GM19035 (cell line): ENCODE data around the gene CCDC6.
"Not testable (repeated sequence)": the region's sequence is repeated elsewhere in the genome, so short reads cannot be mapped to it uniquely, and the experiment has no call there.

Experiments
- ATAC-seq: cut with Tn5 transposase; IDR thresholded peaks from one replicate; pipeline ENCODE4 v1.9.1; 2021; ENCODE audit not compliant: unreplicated experiment

Gene CCDC6

DNA sequence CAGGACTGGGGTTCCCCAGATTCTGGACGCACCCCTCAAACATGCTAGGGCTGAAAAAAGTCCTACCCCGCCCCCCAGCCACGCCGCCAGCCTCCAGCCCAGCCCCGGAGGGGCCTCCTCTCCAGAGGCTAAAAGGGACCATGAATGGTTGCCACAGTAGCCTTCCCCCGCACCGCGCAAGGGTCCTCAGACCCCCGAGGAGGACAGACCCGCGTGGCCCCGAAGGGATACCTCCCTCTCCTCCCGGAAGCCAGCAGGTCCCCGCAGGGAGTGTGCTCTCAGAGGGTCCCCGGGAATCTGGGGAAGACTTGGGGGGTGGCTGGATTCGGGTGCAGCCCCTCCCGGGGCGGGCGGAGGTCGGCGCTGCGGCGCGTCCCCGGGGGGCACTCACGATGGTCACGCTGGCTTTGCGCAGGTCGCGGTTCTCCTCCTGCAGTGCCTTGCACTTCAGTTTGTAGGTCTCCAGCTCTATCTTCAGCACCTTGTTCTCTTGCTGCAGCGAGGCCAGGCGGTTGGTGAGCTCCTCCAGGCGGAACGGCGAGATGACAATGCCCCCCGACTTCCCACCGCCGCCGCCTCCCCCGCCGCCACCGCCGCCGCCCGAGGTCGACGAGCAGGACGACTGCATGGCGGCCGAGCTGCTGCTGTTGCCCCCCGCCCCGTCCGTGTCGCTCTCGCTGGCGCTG is 482 bp downstream of the CCDC6 start:
- no peak for ATAC-seq

DNA sequence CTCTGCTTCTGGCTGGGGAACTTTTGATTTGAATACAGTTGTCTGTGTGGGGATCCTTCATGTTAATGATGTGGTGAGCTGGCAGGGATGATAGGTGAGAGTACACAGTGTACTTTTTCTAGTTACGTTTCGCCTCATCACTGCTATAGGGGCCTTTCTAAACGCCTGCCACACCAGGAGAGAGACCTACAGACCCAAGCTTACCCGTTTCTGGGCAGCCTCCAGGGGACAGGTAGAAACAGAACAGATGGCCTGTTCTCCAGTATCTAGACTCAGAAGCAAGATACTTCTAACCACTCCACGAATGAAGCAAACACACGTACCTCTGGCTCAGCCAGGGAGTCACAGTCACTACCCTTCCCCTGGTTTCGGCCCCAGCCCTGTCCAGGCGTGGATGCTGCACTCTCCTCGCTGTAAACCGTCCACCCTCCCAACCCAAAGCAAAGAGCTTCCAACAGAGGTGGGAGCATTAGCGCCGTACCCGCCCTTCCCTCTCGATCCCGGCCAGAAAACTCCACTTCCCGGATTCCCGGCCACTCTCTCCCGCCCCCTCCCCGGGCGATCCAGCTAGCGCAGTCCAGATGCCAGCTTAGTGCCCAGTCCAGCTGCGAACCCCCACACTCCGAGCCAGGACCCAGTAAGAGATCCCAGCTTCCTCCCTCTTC is 1.2 kb downstream of the CCDC6 start:
- peak; percentile 41 for ATAC-seq

DNA sequence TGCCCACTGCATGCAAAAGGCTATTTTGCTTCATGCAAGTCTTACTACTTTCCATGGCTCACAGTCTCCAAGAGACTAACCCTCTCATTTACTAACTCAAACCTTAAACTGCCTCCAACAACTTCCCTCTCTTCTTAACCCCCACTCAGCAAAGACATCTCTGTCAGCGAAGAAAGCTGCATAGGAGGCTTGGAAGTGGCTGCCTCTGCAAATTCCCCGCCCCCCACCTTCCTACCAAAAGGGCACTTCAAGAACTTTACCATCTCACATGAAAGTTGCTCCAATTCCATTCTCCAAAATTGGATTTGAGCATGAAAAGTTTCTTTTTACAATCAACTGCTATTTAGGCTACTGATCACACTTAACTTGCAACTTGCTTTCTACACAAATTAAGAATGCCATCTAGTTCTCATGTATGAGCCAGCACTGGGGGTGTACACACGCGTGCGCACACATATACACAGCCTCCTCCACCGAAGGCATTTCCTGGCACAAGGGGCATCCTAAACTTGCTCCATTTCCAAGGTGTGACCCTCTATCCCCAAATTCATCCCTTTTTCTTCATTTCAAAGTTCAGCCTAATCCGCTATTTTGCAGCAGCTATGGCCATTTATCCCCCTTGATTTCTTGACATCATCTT is 1.8 kb downstream of the CCDC6 start:
- ATAC-seq: no peak

DNA sequence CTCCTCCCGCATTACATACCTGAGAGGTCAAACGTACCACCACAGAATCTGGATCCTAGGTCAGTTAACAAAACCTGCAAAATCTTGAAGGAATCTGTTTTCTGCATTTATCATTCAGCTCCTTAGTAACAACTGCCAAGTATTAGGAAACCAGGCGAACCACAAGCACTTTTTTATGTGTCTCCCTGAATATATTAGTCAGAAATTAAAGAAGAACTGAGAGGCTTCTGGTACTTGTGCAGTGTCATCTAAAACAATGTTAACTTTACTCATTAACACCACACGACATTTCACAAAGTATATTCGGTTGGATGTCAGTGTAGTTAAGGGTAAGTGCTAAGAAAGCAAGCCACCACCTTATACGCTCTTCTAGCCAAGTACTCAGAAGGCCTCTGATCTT is 2.5 kb downstream of the CCDC6 start:
- ATAC-seq: no peak

DNA sequence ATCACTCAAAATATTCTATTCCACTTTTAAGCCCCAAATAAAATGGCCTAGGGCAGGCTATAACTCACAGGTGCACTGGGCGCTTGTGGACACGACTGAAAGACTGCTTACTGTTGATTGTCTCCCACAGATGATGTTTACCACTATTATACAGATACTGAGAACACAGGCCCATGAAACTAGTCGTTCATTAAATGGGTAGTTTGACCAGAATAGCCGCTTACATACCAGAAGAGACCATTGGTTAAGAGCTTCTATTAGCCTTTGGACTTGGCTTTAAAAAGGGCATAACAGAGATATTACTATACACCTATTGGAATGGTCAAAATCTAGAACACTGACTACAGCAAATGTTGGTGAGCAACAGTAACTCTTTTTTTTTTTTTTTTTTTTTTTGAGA is 4.3 kb downstream of the CCDC6 start:
- no peak for ATAC-seq

DNA sequence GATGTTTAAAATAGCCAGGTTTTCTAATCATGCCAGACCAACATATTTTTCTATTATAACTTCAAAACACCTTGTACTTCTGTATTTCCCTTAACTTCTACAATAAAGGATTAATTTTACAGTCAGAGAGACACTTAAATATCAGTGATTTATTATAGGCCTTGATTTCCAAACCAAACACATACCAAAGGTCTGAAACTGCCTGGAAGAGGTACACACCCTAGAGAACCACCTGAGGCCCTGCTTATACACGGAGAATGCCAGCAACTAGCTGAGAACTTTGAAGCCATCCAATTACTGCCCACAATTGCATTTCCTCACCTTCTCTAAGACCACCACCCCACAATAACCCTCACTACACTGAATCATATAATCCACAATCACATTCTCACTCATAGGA is 4.9 kb downstream of the CCDC6 start:
- no peak for ATAC-seq

DNA sequence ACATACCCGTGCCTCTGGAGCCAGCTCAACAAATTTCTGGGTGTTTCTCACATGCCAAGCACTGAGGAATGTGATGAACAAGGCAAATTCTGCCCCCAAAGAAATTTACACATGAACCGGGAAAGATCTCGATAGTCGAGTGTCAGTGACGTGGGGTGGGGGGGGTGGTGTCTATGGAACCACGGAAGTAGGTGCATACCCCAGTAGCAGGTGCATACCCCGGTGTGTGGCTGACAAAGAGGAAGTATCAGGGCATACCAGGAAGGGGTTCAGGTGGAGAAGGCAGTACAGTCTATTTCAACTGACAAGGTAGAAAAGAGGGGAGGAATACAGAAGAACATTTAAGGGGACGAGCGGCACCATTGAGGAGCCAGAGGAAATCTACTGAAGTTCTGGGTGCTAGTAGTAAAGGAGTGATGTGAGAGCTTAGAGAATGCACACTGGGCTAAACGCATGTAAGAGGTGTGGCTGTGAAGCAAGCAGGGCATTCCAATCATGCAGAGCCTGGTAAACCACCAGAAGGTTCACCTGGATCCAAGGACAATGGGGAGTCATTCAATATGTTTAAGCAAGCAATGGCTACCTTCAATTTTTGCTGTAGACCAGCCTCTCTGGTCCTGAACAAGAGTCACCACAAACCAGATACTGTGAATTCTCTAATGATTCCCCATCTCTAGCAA is 6.2 kb downstream of the CCDC6 start:
- ATAC-seq: no peak

DNA sequence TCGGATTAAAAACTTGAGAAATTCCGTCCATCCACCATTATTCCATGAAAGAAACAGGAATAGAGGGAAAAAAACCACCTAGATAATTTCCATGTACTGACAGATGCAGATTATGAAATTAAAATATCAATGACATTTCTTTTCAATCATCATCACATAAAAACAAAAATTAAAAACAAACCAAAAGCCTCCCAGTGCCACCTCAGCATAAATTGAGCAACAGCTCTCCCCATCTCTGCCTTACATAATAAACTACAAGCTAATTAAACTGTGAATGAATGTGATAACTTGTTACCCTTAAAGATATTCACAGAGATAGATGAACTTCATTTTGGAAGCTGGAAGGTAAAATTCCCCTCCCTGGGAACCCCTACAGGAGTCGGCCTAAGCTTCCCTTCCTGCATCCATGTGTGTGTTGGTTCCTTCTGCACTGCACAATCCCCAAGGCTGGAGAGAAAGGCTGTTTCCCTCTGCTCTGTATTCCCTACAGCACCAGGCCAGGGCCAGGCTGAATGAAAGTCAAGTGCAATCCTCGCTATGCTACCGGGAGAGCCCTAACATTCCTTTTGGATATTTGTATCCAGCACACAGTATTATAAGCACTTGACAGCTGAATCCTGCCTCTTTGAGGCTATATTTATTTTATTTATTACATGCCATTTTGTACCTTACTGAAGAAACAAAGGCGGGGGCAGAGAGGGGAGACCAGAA is 8.1 kb downstream of the CCDC6 start:
- no peak for ATAC-seq

DNA sequence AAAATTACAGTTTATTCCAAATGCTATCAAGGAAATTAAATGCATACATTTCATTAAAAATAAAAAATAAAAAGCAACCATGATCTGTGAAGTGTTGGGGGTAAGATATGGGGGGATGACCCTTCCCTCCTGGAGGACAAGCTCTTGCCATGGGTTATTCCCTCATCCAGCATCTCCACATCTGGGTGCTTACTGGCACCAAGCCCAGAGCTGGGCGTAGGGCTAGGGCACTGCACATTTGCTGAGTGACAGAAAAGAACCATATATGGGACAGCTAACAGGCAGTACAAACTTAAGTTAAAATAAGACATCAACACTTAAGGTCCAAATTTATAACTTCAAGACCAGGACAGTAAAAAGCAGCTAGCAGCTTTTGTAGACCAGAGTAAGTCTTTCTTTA is 10.2 kb downstream of the CCDC6 start:
- ATAC-seq: no peak

DNA sequence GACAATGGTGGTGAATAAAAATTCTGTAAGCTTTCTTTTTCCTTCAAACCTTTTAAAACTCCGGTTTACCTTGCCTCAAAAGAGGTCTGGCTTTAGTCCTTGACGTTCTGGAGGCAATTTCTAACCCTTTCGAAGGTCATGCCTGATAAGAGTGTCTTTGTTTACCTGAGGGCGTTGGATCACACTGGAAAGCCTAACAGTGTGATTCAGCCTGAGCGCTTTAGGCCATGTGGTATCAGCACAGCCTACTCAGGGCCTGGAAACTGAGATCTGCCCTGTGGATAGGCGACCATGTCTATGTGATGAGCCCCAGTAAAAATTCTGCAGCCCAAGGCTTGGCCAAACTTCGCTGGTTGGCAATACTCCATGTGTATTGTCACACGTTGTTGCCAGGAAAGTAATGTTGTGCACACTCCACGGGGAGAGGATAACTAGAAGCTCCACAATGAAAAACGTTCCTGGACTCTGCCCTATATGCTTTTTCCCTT is 10.7 kb downstream of the CCDC6 start:
- ATAC-seq: no peak

DNA sequence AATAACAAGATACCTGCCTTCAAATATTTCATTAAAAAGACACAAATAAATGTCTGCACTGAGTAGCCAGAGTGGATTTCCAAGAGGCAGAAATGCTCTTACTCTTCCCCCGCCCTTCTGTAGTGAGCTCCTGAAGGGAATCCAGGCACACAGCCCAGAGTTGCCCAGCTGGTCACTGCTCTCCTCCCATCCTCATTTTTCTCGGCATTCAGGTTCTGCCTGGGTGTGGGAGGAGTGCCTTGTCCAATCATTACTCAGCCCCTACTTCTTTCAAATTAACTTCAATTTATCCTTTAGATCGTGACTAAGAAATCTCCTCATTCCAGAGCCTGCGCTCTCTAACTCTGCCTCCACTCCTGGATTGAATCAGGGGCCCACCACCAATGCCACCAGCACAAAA is 12.2 kb downstream of the CCDC6 start:
- no peak for ATAC-seq

DNA sequence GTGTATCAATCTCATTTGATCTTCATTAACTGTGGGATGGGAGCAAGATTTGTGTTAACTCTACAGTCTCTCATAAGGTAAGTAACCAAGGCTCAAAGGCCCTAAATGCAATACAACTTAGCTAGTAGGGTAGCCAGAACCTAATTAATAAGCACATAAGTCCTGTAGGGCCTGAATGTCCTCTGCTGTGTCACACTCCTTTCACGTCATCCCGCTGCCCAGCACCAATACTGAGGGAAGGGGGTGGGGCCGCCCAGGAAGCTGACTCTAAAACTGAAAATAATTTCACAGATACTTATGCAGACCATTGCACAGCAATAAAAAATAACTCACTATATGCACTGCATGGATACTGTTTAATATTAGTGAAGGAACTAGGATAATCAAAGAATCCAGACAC is 13.7 kb downstream of the CCDC6 start:
- ATAC-seq: no peak

DNA sequence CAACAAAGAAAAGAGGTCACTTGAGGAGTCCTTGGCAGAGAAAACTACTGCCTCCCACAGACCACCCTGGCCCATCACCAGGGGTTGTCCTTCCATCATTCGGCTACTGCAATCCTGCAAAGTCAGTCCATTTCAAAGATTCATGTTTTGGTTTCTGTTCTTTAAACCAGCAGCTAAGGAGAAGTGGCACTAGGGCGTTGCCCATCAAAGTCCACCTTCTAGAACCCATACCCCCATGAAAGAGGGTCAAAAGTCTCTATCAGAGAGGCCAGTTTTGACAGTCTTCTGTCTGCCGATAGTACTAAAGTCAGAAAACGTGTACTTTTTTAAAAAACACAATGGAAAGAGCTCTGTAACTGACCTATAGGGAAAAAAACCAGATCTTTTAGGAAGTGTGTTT is 14.4 kb downstream of the CCDC6 start:
- ATAC-seq: no peak

DNA sequence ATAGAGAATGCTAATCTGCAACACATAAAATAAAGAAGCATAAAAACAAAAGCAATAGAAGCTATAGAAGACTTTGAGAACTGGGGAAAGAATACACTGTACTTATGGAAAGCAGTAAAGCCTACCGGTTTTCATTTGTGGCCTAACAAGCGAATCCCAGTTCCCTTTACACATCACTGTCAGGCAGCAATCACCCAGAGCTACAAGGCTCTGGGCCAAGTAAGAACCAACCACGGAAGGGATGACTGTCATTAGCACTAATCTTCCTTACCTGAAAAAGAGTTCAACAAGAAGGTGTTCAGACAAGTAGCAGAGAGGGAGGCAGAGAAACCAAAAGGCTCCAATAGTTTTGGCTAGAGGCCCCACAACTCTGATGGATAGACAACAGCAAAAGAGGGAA is 15.0 kb downstream of the CCDC6 start:
- ATAC-seq: no peak

DNA sequence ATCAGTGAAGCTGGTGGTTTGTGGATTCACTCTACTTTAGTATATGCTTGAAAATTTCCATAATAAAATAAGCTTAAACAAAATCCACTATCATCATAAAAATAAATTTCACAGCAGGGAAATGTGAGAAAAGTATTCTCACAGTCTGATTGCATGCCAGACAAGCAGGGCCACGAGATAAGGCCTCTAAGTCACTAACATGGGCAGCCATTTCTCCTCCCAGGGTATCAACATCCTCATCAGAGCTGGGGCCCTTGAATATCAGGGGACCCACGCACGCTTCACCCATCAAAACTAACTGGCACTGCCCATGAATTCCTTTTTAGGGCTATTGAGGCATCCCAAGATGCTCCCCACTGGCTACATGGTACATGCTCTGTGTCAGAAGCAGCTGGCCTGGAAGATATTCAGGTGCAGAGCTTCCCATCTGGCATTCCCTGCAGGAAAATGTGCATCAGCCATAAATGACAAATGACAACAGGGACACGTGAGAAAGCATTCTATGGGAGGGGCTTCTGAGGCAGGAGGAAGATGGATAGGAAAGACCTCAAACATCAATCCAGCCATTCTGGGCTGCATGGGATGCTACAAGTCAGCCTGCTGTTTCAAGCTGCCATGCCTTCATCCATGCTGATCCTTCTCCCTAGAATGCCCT is 17.4 kb downstream of the CCDC6 start:
- ATAC-seq: no peak

DNA sequence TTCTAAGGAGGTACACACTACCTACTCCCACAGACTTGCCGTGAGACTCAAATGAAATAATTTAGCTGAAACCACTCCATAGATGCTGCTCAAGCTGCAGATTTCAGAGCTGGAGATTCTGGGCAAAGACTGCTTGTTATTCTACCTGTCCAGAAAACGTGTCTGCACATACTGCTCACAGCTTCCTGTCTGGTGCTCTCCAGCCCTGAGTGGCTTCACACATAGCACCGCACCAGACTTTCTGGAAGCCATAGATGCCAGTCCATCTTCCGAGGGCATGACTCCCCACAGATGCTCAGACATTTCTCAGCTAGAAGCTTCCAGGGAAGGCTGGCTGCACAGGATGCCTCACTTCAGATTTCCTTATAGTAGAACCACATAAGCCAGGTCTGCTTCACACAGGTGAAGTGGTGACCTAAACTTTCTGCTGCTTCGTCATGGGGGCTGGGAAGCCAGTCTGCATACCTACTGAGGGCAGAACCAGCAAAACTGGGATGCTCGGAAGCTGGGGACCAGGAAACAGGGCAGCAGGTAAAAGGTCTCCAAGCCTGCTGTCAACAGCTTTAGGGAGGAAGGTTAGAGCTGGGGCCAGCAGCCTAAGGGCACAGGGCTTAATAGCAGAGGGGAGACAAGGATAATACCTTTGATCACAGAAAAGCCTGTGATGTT is 18.2 kb downstream of the CCDC6 start:
- no peak for ATAC-seq

DNA sequence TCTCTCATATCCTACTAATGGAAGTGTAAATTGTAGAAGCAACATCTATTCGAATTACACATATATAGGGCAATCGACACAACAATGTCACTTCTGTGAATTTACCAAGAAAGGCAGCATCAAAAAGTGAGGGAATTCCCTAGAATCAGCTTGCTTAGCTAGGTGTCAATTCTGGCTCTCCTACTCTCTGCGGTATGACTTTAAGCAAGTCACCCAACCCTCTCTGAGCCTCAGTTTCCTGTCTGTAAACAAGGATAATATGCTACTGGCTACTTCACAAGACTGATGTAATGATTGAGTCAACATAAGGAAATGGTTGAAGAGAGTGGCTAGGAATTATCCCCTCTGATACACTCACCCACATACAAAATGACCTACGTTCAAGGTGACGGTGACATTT is 19.4 kb downstream of the CCDC6 start:
- no peak for ATAC-seq

DNA sequence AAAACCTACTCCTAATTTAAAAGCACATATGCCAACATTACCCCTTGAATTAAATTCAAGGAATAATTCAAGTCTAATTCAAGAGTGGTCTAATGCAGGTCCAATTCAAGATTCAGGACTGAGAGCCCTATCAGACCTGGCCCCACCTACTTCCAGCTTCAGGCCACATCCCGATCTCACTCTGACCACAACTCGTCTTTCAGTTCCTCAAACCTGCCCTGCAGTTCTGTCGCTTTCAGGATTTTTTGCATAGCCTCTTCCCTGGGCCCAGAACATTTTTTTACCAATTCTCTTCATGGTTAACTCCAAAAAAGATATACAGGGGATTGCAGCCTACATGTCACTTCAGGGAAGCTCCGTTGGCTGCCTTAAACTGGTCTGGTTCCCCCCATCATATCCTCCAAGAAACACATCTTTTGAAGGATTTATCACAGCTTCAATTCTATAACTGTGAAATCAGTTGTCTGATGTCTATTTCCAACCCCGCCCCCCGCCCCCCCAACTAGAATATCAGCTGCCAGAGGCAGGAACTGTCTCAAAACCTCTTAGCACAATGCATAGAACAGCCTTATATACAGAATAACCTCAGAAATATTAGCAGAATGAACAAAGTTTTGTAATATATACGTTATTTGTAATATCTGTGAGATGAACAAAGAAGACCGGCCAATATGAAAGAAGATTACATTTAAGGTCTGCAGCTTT is 20.8 kb downstream of the CCDC6 start:
- ATAC-seq: peak; percentile 82

DNA sequence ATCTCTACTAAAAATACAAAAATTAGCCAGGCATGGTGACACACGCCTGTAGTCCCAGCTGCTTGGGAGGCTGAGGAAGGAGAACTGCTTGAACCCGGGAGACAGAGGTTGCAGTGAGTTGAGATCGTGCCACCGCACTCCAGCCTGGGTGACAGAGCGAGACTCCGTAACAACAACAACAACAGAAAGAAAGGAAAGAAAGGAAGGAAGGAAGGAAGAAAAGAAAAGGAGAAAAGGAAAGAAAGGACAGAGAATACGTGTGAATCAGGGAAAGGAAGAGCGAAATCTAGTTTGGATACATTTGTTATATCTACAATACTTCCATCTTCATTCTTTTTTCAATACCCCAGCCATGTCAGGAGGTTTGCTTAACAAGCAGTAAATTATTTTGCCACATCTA is 21.5 kb downstream of the CCDC6 start:
- not testable (repeated sequence) for ATAC-seq
